Spleen (tissue), 7 donors: Measurements from ENCODE around the gene LSM14A.

Experiments
- POLR2AphosphoS5 ChIP-seq, 3 donors: sonication (generic); formaldehyde crosslinking; IDR thresholded peaks; one replicate each; pipeline ENCODE4 v1.5.1; 2017; ENCODE audit warnings: antibody characterized with exemption in 3 of 3
- TF ChIP-seq, protein P1 (sequence below), 11 experiments: fragments of 200-600 bp in 7 of 11; fragments of 450-650 bp in 4 of 11; sonication (generic) in 4 of 11; IDR thresholded peaks in 8 of 11; conservative IDR thresholded peaks in 3 of 11; 1 replicate in 7 of 11; 2 replicates in 4 of 11; pipeline versions ENCODE4 v1.4.0 to v1.8.0; 2016 to 2021; ENCODE audit warnings: antibody characterized with exemption in 11 of 11, inconsistent platforms in 4 of 11, mild to moderate bottlenecking in 1 of 11
- donor health status: DM: no; HTN: no; CAD: no; lungs with moderate emphysema.
- donor health status: DM: no; HTN: no; CAD: no.
- donor health status: DM: no; HTN: no; CAD: no.

DNA sequence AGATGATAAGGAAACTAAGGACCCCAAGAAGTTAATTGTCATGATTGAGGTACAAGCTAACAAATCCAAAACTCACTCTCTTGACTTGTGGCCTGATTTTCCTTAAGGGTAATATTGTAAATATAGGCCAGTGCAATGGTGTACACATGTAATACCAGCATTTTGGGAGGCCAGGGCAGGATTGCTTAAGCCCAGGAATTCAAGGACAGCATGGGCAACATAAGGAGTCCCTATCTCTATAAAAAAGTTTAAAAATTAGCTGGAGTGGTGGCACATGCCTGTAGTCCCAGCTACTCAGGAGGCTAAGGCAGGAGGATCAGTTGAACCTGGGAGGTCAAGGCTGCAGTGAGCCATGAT, 53.3 kb downstream of the LSM14A start:
- TF ChIP-seq, protein P1, sequence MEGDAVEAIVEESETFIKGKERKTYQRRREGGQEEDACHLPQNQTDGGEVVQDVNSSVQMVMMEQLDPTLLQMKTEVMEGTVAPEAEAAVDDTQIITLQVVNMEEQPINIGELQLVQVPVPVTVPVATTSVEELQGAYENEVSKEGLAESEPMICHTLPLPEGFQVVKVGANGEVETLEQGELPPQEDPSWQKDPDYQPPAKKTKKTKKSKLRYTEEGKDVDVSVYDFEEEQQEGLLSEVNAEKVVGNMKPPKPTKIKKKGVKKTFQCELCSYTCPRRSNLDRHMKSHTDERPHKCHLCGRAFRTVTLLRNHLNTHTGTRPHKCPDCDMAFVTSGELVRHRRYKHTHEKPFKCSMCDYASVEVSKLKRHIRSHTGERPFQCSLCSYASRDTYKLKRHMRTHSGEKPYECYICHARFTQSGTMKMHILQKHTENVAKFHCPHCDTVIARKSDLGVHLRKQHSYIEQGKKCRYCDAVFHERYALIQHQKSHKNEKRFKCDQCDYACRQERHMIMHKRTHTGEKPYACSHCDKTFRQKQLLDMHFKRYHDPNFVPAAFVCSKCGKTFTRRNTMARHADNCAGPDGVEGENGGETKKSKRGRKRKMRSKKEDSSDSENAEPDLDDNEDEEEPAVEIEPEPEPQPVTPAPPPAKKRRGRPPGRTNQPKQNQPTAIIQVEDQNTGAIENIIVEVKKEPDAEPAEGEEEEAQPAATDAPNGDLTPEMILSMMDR (IDR thresholded peaks at IDR 0.05 in 8 of 11, conservative IDR thresholded peaks at IDR 0.05 in 3 of 11), result no peak
- TF ChIP-seq POLR2AphosphoS5 (IDR thresholded peaks at IDR 0.05), result no peak
